Measurements from ENCODE around the gene NCKAP5.

- TF ChIP-seq POLR2A (IDR thresholded peaks at IDR 0.05) (no peak), CTCF (IDR thresholded peaks at IDR 0.05) (no peak)
Measured at GRCh38 chr2:133432778-133433177, 135.5 kb downstream of the NCKAP5 start.
